Ramos (cell line): ENCODE data around the gene GPN2.
"Not testable (repeated sequence)": the region's sequence is repeated elsewhere in the genome, so short reads cannot be mapped to it uniquely, and the experiment has no call there.

Experiments used
- in situ Hi-C: fragments of 300-500 bp; cut with MboI; formaldehyde crosslinking; loops from one replicate; pipeline ENCODE4 v1.14.3; 2022; ENCODE audit warnings: low sequenced_read_pairs; ENCODE audit not compliant: unreplicated experiment

GPN2 gene

GRCh38 chr1:26907071-26907917 is 17.2 kb upstream of the GPN2 start:
- in situ Hi-C loops = no loop called here

- in situ Hi-C loops = no loop called here
Observed at GRCh38 chr1:26900815-26901511, 10.9 kb upstream of the GPN2 start.

DNA sequence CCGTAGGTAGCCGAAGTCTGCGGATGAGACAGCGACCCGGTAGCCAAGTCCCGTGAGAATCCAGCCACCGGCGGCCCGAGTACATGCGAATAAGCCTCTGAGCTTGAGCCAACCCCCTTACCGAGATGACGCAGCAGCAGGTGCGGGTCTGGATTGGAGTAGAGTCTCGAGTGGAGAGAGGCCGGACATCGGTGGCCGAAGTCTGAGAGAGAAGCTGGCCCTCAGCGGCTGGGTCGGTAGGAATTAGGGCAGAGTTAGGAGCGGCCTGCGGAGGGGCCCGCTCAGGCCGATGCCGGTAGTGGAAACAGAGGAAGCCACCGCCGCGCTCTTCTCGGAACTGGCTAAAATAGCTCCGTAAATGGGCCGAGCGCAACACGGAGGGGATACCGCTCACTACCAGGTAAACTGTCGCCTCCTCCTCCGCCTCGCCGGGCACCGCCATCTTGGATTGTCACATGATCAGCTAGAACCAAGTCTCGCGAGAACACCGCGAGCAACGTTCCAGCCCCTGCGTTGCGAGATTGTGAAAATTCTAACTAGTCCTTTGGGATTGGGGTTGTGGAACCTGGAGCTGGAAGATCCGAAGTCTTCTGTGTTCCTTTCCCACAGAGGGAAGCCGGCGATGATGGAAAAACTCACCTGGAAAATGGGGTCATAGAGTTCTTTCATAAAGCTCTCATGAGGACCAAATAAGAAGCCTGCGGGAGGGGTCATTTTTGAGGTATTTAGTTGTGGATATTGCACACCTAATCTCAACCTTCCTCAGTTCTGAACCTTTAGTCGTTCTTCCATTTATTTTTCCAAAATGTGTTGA is 10.1 kb upstream of the GPN2 start, which contains the start of gene GPATCH3:
Gene GPATCH3 (minus strand): TSS at position 467 of the 814 bp plus-strand sequence. CDS start 25 bp downstream, at position 442.
- in situ Hi-C loops = no loop called here

- in situ Hi-C loops = no loop called here
Observed at GRCh38 chr1:26897351-26897750, 7.3 kb upstream of the GPN2 start.

GRCh38 chr1:26894263-26894662 is 4.2 kb upstream of the GPN2 start:
- in situ Hi-C loops = no loop called here

DNA sequence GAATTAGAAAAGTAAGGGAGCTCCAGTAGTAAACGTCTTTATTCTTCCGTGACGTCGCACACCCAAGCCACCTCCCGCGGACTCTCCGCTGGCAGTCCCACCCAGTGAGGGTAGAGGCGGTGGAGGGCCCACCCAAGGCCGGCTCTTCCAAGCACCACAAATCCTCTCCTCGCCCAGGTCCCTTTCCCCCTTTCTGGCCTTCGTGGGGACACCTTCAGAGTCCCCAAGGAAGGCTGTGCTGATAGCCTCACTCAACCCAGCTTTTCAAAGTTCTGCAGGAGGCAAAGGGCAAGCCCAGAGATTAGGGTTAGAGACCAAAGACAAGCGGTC is 349 bp upstream of the GPN2 start:
- in situ Hi-C loops = no loop called here

DNA sequence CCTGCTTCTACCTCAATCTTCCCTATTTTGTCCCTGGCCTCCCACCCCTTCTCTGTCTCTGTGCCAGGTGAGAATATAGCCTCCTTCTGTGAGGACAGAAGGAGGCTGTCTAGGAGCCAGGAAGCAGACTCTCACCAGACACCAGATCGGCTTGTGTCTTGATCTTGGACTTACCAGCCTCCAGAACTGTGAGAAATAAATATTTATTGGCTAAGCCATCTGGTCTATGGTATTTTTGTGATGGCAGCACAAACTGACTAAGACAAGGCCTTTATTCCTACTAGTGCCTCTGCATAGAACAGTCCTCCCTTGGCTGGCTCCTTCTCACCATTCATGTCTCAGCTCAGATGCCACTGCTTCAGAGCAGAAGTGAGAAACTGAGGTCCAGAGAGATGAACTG is 1.9 kb downstream of the GPN2 start:
- in situ Hi-C loops = no loop called here

DNA sequence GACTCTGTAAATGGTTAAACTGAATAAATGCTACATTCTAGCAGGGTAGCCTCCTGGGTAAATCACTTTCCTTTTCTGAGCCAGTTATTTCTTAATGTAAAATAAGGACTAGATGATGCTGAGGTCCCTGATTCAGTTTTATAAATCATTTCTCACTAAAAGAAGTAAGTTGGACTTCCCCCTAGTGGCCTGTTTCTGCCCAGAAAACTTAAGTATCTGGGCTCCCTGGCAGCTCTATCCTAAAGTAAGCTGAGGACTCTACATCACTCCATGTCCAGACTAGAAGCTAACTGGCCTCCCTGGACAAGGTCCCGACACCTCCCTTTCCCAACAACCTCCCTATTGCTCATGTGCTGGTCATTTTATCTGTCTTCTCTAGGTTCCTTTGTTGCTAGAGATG is 3.0 kb downstream of the GPN2 start:
- in situ Hi-C loops = no loop called here

DNA sequence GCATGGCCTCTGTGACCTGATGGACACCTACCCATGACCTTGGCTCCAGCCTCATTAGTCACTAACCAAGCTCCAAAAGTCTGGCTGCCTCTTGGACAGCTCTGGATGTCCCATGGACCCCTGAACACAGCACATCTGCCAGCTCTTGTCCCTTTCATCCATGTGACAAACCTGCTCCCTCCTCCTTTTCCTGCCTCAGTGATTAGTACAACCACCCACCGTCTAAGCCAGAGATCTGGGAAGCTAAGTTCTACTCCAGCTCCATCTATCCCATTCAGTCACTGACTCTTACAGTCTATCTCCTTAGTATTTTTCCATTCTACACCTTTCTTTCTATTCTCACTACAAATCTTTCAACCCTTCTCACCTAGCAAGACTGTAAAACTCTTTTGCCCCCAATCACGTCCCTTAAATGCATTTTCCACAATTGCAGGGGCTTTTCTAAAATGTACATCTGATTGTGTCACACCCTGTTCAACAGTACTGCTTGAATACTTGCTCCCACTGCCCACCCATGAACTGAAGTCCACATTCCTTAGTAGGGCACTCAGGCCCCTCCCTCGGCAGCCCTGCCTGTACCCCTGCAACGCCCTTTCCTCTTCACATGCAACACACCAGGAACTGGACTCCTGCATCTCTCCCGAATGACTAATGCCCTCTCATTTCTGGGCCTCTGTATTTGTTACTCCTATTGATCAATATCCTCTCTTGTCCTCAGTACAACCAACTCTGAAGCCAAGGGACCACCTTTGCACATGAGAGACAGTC is 7.2 kb downstream of the GPN2 start:
- in situ Hi-C loops = no loop called here

- in situ Hi-C loops = not testable (repeated sequence)
Observed at GRCh38 chr1:26881611-26882010, 8.5 kb downstream of the GPN2 start.

DNA sequence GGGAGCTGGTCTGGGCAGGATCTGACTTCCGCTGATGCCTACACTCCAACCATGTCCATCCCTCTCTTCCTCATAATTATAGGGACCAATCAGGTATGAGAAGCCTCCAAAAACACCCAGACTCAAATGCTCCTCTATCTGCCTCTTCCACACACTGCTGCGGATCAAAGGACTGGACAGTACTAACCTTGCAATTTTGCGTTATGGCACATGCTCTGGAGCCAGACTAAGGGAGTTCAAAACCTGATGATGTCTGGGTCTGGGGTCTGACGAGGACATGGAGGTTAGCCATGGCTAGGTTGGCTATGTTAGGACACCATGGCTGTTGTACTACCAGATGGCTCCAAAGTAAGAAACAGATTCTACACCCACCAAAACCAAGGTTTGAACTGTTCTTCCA is 10.3 kb downstream of the GPN2 start:
- in situ Hi-C loops = no loop called here

- in situ Hi-C loops = no loop called here
Observed at GRCh38 chr1:26877326-26877725, 12.8 kb downstream of the GPN2 start.

GRCh38 chr1:26874896-26875295 is 15.2 kb downstream of the GPN2 start:
- in situ Hi-C loops = no loop called here

- in situ Hi-C loops = not testable (repeated sequence)
Observed at GRCh38 chr1:26873097-26873496, 17.0 kb downstream of the GPN2 start.

DNA sequence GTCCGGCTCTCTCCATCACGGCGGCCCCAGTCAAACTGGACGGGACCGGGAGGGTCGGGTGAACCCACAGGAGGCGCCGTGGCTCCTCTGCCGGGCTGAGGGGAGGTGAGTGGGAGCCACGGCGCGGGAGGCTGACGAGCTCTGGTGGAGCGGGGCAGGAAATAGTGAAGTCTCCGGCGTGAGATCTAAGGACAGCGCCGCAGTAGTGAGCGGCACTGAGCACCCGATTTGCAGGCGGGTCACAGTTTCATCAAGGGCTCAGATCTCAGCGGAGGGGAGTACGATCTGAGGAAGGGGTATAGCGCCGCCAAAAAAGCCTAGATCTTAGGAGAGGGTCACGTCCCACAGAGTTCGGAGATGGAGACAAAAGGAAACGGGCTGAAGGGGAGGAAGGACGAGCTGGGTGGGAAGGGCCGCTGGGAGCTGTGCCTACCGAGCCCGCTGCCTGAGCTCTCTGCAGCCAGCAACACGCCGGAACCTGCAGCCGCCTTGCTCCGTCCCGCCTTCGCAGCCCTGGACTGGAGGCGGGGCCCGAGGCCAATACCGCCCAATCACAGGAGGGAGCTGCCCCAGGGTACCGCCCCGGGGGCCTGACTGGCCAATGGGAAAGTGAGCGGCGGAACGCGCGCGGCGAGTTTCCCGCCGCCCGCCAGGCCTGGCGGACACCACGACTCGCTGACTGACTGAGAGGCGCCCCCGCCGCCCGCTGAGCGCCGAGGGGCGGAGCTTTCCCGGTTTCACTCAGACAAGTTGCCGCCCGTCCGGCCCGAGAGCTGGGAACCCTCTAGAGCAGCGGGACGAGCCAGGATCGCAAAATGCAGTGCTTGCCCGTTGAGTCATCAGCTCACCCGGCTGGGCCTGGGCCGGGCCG is 25.2 kb downstream of the GPN2 start:
- in situ Hi-C loops = no loop called here

DNA sequence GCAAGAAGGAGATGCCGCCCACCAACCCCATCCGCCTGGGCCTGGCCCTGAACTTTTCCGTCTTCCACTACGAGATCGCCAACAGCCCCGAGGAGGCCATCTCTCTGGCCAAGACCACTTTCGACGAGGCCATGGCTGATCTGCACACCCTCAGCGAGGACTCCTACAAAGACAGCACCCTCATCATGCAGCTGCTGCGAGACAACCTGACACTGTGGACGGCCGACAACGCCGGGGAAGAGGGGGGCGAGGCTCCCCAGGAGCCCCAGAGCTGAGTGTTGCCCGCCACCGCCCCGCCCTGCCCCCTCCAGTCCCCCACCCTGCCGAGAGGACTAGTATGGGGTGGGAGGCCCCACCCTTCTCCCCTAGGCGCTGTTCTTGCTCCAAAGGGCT is 26.4 kb downstream of the GPN2 start:
- in situ Hi-C loops = no loop called here

GRCh38 chr1:26862781-26863684 is 27.1 kb downstream of the GPN2 start, which contains the start of gene SFN:
TSS of gene SFN (plus strand) at chr1:26863149. CDS start at chr1:26863213, 64 bp downstream.
- in situ Hi-C loops = no loop called here

DNA sequence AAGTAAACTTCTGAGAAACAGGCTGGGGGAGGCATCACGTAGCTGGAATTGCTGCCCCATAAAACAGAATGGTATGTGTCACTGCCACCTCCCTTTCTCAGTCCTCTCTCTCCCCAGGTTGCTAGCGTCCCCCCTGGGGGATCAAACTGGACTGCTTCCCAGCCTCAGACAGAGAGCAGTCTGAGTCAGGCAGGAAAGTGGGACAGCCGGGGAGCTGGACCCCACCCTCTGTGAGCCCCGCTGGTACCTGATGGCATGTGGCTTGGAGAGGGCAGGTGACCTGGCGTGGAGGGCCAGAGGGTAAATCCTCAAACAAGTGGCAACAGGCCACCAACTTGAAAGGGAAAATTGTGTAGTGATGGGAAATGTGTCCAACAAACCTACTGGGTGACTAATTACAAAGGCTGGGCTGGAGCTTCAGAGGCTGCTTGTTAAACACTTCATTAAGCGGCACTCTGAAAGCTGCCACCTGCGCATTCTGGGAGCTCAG is 28.1 kb downstream of the GPN2 start:
- in situ Hi-C loops = no loop called here
